Stimulated activated CD4-positive, alpha-beta T cell treated with anti-CD3 and anti-CD28 coated beads, Interleukin-4, amount 100 ng/mL, for 4 hours (primary cell): ENCODE results near the gene TRIM41.
"Not testable (repeated sequence)": the region's sequence is repeated elsewhere in the genome, so short reads cannot be mapped to it uniquely, and the experiment has no call there.

ENCODE experiments used
- DNase-seq, 2 experiments: peaks; one replicate each; pipeline ENCODE4 v3.0.0-alpha.2; 2020

TRIM41 gene

GRCh38 chr5:181259283-181259682 is 36.2 kb downstream of the TRIM41 start:
- no peak for DNase-seq

- DNase-seq, result no peak
These were observed 37.1 kb downstream of the TRIM41 start for GRCh38 chr5:181259974-181260719.

- DNase-seq, result peak; percentile 87 to 88
These were observed 37.7 kb downstream of the TRIM41 start, which contains the start of gene TRIM52 for GRCh38 chr5:181260720-181261319. Gene TRIM52, minus strand, starts transcription at chr5:181261143. Its CDS starts 330 bp downstream, at chr5:181260813.

- peak; percentile 68 to 69 for DNase-seq
These were observed 38.4 kb downstream of the TRIM41 start for GRCh38 chr5:181261320-181262049.

- DNase-seq, result no peak
These were observed 40.6 kb downstream of the TRIM41 start for GRCh38 chr5:181263633-181264032.

- DNase-seq, result no peak
These were observed 42.1 kb downstream of the TRIM41 start for GRCh38 chr5:181265092-181265671.

DNA sequence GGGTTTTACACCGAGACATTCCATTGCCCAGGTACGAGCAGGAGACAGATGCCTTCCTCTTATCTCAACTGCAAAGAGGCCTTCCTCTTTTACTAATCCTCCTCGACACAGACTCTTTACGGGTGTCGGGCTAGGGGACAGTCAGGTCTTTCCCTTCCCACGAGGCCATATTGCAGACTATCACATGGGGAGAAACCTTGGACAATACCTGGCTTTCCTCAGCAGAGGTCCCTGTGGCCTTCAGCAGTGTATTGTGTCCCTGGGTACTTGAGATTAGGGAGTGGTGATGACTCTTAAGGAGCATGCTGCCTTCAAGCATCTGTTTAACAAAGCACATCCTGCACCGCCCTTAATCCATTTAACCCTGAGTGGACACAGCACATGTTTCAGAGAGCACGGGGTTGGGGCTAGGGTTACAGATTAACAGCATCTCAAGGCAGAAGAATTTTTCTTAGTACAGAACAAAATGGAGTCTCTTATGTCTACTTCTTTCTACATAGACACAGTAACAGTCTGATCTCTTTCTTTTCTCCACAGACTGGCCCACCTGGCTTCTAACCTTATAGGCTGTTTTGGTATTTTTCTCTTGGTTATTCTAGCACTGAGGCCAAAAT is 44.3 kb downstream of the TRIM41 start:
- DNase-seq, result not testable (repeated sequence)

DNA sequence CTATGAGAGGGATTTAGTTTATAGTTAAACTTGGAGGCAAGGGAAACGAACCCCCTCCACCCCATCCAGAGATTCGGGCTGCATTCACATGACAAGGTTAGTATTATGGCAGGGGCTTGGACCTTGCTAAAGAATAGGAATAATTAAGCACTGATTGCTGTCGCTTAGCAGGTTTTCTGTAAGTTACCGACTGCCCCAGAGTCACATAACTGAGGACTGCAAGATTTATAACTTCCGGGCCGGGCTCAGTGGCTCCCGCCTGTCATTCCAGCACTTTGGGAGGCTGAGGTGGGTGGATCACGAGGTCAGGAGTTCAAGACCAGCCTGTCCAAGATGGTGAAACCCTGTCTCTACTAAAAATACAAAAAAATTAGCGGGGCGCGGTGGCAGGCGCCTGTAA is 44.8 kb downstream of the TRIM41 start:
- not testable (repeated sequence) for DNase-seq

DNA sequence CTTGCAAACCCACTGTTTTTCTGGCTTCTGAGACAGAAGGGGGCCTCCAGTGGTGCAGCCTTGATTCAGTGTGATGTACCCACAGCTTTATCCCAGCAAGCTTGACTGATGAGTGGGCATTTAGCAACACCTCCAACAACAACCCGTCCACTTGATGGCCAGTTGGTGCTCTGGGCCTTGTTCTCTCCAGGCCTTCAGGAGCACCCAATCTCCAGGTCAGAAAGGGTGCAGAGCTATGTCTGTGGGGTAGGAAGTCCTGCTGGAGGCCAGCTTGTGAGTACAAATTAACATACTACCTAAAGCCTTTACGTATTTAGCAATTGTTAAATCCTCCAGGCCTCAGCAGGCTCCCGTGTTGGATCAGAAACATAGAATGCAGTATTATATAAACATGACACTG is 48.0 kb downstream of the TRIM41 start:
- DNase-seq, result no peak

DNA sequence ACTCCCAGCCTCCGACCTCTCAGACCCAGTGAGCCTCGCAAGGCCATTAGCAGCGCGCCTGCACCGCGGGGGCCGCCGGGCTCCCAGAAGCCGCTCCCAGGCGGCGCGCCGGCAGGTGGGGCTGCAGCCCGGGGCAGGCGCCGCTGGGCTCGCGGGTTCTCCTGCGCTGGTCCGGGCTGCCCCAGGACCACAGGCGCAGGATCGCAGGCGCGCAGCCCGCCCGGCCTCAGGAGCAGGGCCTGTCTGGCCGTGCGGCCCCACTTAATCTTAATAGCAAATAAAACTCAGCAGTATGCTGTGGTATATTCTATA is 50.3 kb downstream of the TRIM41 start:
- not testable (repeated sequence) for DNase-seq

- no peak for DNase-seq
These were observed 57.2 kb downstream of the TRIM41 start for GRCh38 chr5:181280251-181280762.

- no peak for DNase-seq
These were observed 58.2 kb downstream of the TRIM41 start for GRCh38 chr5:181281077-181281983.

DNA sequence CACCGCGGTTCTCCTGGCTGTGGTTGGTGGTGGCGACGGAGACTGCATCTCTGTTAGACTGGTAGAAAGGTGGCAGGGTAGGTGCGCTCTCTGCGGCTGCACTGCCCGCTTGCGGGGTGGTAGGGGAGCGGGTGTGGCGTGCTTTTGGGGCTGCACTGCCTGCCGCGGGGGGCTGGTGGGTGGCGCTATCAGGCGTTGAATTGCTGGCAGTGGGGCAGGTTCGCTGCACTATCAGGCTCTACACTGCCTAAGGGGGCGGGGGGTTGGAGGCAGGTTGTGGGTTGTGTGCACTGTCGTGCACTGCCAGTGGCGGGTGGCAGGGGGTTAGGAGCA is 58.9 kb downstream of the TRIM41 start:
- DNase-seq, result no peak

DNA sequence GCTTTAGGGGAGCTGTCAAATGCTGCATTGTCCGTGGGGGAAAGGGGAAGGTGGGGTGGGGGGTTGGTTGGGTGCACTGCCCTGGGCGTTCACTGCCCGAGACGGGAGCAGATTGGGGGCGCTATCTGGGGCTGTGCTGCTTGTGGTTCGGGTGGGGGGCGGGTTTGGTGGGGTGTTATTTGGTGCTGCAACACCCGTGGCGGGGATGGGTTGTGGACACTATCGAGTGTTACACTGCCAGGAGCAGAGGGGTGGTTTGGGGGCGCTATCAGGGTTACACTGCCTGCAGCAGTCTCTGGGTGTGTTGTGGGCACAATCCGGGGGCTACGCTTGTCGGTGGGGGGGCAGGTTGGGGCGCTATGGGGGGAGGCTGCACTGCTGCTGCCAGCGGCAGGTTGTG is 59.3 kb downstream of the TRIM41 start:
- not testable (repeated sequence) for DNase-seq

GRCh38 chr5:181282874-181283273 is 59.8 kb downstream of the TRIM41 start:
- DNase-seq, result no peak

GRCh38 chr5:181283347-181283746 is 60.3 kb downstream of the TRIM41 start:
- no peak for DNase-seq

DNA sequence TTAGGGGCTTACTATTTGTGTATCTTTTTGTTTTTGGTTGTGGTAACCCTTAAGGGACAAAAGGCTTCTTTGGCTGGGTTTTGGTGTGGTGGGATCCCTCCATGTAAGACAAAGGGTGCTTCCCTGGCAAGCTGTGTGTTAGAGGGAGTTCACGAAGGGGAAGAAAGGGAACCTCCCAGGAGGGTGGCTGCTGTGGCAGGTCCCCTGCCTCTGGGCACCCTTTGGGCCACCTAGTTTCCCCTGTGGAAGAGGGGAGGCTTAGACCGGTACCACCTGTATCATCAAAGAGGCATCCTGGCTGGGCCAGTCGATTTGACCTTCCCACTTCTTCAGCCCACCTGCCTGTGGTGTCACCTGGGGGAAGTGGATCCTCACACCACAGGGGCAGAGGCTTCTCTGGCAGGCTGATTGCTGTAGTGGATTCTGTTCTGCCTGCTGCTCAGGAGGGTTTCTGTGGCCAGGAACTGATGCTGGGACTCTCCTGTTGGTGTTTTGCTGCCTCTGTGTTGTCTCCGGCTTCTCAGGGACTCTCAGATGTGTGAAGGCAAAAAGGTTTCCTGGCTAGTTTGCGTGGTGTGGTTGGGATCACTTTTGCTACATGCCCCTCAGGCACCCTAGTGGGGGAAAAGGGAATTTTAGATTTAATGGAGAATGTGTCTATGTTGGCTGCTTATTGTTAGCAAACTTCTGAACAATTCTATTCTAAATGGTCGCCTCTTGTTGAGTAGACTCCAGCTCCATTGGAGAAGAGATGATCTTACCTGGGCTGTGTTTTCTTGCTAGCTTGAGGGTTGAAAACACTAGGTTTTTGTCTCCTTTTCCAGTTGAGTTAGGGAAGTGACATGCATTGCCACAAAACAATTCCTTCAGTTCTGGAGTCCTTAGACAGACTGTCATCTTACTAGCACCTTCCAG is 61.0 kb downstream of the TRIM41 start:
- not testable (repeated sequence) for DNase-seq
